ENCODE results near the gene BACH2.

- TF ChIP-seq POLR2AphosphoS5 (IDR thresholded peaks at IDR 0.05; ENCODE audit: low read depth): no peak
- TF ChIP-seq CTCF (IDR thresholded peaks at IDR 0.05; ENCODE audit: insufficient read depth, low read length): no peak
- TF ChIP-seq REST (IDR thresholded peaks at IDR 0.05; ENCODE audit: insufficient replicate concordance, low read depth): no peak
These were observed 1.9 kb upstream of the BACH2 start for GRCh38 chr6:90298459-90299053.
